COLO668 (cell line): ENCODE results near the gene LCN2.
"Not testable (repeated sequence)": the region's sequence is repeated elsewhere in the genome, so short reads cannot be mapped to it uniquely, and the experiment has no call there.

Experiments used
- DNase-seq: peaks from one replicate; lab custom pipeline; 2025; ENCODE audit not compliant: unreplicated experiment; lab: John Stamatoyannopoulos, UW

The LCN2 gene

DNA sequence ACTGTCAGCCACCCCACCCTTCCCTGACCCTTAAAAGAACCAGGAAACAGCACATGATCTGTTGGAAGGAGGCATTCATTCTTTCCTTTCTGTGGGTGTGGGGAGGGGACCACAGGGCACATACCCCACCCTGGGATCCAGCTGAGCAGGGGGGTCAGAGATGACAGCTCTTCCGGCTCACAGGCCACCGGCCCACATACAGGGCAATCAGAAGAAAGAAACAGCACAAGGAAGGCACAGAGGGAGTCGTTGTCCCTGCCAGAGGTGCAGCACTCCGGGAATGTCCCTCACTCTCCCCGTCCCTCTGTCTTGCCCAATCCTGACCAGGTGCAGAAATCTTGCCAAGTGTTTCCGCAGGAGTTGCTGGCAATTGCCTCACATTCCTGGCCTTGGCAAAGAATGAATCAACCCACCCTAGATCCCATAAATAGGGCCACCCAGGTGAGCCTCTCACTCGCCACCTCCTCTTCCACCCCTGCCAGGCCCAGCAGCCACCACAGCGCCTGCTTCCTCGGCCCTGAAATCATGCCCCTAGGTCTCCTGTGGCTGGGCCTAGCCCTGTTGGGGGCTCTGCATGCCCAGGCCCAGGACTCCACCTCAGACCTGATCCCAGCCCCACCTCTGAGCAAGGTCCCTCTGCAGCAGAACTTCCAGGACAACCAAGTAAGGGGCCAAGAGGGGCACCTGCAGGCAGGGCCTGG, at the start of gene LCN2:
Gene LCN2 (plus strand): TSS at position 453 of the 701 bp plus-strand sequence. CDS start 73 bp downstream, at position 526.
- no peak for DNase-seq

DNA sequence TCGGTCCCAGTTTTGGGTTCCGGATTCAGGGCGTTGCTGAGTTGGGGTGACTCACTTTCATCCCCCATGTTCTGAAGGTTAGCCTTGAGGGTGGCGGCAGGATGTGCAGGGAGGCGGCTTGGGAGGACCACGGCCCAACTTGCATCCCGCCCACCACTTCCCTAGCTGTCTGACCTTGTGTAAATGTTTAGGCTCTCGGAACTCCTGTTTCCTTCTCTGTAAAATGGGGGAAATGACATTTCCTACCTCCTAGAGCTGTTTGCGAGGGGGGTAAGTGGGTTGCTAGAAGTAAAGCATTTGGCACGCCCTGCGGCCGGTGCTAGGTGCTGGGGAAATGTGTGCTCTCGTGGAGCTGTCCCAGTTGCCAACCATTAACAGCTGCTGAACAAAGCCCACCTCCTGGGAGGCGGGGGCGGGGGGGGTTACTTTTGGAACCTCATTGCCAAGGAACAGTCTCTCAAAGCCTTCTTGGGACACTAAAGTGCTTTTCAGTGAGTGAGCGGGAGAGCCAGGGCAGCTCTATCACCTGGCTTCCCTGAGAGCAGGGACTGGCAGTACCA, 49.2 kb upstream of the LCN2 start:
- no peak for DNase-seq

- no peak for DNase-seq
These were observed 48.7 kb upstream of the LCN2 start for GRCh38 chr9:128100581-128100980.

GRCh38 chr9:128101231-128101661, 48.0 kb upstream of the LCN2 start:
- no peak for DNase-seq

DNA sequence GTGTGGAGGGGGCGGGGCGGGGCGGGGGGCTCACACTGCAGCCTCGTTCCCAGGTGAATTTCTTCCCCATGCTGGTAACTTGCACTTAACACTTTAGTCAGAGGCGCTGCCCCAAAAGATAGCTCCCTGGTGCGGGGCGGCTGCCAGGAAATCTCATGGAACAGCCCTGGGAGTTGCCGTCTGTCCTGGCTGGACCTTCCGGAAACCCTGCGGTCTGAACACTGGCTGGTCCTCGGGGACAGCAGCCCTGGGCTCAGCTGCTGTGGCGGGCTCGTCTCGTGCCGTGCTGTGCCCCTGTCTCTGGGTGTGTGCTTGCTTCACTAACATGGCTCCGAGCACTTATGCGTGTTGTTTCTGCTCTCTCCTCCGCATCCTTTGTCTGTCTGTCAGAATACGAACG, 47.6 kb upstream of the LCN2 start:
- no peak for DNase-seq

DNA sequence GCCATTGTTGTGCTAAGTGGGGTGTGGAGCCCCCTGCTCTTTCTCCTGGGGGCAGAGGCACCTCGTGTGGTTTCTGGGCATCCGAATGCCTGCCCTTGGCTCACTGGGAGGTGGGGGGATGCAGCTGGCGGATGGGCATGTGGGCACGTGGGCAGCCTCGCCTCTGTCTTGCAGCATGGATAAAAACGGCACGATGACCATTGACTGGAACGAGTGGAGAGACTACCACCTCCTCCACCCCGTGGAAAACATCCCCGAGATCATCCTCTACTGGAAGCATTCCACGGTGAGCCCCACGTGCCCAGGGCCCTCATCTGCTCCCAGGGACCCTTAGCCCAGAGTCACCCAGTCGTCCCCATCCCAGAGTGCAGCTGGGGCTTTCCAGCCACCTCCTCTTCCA, 47.1 kb upstream of the LCN2 start:
- no peak for DNase-seq

- DNase-seq, result peak; percentile 73
These were observed 46.2 kb upstream of the LCN2 start for GRCh38 chr9:128102861-128103588.

DNA sequence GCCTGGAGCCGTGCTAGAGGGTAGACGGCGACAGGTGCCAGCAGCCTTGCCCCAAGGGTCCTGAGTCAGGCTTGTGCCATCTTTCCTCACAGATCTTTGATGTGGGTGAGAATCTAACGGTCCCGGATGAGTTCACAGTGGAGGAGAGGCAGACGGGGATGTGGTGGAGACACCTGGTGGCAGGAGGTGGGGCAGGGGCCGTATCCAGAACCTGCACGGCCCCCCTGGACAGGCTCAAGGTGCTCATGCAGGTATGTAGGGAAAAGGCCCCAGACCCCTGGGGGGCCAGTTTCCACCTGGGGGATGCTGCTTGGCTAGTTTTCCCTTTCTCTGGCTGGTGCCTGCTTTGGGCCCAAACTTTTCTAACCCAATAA, 45.7 kb upstream of the LCN2 start:
- peak; percentile 48 for DNase-seq

DNA sequence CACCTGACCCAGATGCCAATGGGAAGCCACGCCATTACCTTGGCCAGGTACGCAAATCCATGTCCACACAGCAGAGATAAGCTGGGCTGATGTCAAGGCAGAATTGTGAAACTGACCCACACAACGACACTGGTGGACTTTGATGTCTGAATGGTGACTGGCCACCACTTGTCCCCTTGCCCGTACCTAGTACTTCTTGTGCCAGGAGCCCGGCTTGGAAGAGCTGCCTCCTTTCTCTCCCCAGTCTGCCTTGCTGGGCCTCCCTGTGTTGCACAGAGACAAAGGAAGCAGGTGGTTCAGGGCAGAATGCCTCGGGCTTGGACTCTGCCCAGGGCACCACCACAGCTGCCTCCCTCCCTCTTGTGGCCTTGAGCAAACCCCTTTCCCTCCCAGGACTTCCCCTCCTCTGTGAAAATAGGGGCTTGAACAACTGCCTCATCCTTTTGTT, 45.1 kb upstream of the LCN2 start:
- DNase-seq, result peak; percentile 86

- DNase-seq, result no peak
These were observed 43.6 kb upstream of the LCN2 start for GRCh38 chr9:128105538-128106175.

- DNase-seq, result no peak
These were observed 42.9 kb upstream of the LCN2 start for GRCh38 chr9:128106181-128106939.

DNA sequence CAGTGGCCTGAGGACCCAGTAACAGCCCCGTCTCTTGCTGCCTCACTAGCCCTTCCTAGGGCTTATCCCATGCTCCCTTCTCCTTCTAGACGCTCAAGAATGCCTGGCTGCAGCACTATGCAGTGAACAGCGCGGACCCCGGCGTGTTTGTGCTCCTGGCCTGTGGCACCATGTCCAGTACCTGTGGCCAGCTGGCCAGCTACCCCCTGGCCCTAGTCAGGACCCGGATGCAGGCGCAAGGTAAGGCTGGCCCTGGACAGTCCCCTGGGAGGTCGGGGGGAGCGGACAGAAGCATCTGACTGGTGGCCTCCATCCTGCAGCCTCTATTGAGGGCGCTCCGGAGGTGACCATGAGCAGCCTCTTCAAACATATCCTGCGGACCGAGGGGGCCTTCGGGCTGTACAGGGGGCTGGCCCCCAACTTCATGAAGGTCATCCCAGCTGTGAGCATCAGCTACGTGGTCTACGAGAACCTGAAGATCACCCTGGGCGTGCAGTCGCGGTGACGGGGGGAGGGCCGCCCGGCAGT, 42.2 kb upstream of the LCN2 start:
- no peak for DNase-seq

DNA sequence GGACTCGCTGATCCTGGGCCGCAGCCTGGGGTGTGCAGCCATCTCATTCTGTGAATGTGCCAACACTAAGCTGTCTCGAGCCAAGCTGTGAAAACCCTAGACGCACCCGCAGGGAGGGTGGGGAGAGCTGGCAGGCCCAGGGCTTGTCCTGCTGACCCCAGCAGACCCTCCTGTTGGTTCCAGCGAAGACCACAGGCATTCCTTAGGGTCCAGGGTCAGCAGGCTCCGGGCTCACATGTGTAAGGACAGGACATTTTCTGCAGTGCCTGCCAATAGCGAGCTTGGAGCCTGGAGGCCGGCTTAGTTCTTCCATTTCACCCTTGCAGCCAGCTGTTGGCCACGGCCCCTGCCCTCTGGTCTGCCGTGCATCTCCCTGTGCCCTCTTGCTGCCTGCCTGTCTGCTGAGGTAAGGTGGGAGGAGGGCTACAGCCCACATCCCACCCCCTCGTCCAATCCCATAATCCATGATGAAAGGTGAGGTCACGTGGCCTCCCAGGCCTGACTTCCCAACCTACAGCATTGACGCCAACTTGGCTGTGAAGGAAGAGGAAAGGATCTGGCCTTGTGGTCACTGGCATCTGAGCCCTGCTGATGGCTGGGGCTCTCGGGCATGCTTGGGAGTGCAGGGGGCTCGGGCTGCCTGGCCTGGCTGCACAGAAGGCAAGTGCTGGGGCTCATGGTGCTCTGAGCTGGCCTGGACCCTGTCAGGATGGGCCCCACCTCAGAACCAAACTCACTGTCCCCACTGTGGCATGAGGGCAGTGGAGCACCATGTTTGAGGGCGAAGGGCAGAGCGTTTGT, 41.6 kb upstream of the LCN2 start:
- DNase-seq, result no peak

DNA sequence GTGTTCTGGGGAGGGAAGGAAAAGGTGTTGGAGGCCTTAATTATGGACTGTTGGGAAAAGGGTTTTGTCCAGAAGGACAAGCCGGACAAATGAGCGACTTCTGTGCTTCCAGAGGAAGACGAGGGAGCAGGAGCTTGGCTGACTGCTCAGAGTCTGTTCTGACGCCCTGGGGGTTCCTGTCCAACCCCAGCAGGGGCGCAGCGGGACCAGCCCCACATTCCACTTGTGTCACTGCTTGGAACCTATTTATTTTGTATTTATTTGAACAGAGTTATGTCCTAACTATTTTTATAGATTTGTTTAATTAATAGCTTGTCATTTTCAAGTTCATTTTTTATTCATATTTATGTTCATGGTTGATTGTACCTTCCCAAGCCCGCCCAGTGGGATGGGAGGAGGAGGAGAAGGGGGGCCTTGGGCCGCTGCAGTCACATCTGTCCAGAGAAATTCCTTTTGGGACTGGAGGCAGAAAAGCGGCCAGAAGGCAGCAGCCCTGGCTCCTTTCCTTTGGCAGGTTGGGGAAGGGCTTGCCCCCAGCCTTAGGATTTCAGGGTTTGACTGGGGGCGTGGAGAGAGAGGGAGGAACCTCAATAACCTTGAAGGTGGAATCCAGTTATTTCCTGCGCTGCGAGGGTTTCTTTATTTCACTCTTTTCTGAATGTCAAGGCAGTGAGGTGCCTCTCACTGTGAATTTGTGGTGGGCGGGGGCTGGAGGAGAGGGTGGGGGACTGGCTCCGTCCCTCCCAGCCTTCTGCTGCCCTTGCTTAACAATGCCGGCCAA, 40.8 kb upstream of the LCN2 start:
- DNase-seq, result no peak

DNA sequence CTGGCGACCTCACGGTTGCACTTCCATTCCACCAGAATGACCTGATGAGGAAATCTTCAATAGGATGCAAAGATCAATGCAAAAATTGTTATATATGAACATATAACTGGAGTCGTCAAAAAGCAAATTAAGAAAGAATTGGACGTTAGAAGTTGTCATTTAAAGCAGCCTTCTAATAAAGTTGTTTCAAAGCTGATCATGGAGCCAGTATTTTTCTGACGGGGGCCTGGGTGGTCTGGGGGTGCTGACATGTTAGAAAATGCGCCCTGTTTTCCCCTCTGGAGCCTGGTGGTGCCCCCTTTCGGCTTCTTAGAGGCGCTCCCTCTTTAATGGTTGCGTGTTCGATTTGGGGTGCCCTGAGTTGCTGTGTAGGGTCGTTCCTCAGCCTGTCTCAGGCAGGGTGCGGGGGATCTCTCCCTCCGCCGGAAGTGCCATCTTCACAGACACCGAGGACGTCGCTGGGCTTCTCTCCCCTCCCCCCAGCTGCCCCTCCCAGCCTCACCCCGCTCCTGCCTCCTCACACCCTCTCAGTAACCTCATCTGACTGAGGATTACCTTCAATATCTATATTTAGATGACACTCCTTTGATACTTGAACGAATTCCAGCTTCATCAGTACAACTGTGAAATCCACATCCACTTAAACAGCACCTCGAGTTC, 40.1 kb upstream of the LCN2 start:
- no peak for DNase-seq

DNA sequence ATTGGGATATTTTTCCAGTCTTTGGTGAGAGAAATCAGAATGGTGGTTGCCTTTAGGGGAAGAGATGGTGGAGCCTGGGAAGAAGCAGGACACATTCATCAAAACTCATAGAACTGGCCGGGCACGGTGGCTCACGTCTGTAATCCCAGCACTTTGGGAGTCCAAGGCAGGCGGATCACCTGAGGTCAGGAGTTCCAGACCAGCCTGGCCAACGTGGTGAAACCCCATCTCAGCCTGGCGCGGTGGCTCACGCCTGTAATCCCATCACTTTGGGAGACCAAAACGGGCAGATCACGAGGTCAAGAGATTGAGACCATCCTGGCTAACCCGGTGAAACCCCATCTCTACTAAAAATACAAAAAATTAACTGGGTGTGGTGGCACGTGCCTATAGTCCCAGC, 37.5 kb upstream of the LCN2 start:
- DNase-seq, result not testable (repeated sequence)

- no peak for DNase-seq
These were observed 35.5 kb upstream of the LCN2 start for GRCh38 chr9:128113526-128114325.
